ENCODE data around the gene CHEK1.
"Not testable (repeated sequence)": the region's sequence is repeated elsewhere in the genome, so short reads cannot be mapped to it uniquely, and the experiment has no call there.

CHEK1 gene
- total RNA-seq: 8.6 to 32.9 (median 20.0) reads per million in 17 experiments

DNA sequence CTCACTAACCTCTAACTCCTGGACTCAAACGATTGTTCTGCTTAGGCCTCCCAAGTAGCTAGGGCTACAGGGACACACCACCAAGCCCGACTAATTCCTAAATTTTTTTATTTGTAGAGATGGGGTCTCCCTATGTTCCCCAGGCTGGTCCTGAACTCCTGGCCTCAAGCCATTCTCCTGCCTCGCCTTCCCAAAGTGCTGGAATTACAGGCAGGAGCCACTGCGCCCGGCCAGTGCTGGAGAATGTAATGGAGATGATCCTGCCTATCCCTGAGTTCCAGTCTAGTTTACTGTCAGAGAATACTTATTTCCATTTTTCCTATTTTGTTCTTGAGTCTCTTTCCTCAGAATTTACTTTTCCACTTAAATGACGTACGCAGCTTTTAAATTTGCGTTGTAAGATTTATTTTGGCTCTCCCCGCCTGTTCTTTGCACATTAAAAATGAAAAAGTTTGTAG, at the start of gene CHEK1:
Gene CHEK1 (plus strand): TSS at position 408 of the 458 bp plus-strand sequence. CDS start 1,606 bp downstream, outside the sequence.
- DNase-seq: no peak

DNA sequence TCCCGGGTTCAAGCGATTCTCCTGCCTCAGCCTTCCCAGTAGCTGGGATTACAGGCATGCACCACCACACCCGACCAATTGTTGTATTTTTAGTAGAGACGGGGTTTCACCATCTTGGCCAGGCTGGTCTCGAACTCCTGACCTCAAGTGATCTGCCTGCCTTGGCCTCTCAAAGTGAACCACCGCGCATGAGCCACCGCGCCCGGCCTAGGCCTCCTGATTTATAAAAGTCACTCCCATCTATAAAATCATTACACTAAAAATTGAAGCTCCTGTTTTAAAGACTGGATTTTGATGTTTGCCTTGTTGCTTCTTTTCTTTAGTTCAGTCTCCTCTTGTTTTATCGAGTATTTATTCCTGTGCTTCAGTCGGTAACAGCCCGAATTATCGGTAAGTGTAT, 47.8 kb upstream of the CHEK1 start:
- DNase-seq: not testable (repeated sequence)

DNA sequence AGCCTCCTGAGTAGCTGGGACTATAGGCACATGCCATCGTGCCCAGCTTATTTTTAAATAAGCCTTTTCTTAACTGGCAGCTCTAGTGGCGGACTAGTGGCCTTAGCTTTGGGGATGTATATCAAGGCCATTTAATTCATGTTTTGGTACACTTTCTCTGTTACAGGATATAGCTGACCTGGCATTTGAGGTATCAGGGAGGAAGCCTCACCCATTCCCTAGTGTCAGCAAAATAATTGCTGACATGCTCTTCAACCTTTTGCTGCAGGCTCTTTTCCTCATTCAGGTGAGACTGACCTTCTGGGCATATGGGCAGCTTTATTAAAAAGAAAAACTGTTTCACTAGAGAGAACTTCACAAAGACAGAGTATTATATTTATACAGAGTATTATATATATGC, 46.2 kb upstream of the CHEK1 start:
- DNase-seq: no peak

DNA sequence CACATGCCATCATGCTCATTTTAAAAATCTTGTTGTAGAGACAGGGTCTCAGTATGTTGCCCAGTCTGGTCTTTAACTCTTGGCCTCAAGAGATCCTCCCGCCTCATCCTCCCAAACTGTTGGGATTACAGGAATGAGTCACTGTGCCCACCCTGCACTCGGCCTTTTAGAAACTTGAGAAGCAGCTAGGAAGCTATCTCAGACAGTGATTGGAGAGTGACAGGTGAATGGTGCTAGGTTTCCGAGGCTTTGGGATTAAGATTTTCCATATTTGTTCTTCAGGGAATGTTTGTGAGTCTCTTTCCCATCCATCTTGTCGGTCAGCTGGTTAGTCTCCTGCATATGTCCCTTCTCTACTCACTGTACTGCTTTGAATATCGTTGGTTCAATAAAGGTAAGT, 45.2 kb upstream of the CHEK1 start:
- DNase-seq: no peak

DNA sequence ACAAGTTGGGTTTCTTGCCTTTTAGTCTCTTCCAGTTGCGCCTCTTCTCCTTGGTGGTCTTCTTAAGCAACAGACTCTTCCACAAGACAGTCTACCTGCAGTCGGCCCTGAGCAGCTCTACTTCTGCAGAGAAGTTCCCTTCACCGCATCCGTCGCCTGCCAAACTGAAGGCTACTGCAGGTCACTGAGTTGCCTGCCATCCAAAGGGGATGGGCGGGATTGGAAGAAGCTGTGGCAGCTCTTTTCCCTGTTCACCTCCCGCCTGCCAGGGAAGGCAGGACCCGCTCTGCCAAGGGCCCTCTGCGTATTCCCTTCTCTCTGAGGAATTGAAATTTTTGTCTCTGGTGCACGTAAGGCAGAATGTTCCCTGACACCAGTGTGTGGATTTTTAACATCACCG, 41.5 kb upstream of the CHEK1 start:
- no peak for DNase-seq

DNA sequence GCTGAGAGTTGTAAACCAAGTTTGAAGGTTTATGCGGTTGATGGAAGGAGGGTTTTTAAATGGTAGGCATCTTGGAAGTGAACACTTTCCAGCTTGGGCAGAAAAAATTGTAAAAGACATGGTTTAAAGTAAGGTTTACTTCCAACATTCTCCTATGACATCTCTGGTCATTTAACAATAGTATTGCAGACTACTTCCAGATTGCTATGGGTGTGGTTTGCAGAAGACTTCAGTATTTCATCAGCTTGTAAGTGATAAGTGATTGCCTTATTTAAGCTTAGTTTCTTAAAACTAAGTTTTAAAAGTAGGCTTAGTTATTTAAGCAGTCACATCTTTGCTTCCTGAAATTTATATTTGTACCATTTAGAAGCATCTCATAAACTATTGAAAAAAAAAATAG, 39.5 kb upstream of the CHEK1 start:
- no peak for DNase-seq

DNA sequence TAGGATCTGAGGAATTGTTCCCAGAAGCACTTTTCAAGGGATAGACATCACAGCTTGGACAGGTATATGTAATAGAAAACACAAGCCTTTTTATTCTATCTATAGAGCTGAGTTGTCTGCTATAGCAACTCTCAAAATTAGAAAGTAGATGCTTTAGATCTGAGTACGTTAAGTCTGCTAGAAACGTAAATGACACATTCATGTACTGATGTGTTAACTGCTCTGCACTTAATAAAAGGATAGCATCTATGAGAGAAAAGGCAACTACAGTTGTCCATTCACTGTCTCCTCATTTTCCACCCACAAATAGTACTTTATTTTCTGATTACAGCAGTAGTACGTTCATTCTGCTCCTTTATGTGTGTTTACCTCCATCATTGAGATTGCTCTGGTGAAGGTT, 38.3 kb upstream of the CHEK1 start:
- no peak for DNase-seq

DNA sequence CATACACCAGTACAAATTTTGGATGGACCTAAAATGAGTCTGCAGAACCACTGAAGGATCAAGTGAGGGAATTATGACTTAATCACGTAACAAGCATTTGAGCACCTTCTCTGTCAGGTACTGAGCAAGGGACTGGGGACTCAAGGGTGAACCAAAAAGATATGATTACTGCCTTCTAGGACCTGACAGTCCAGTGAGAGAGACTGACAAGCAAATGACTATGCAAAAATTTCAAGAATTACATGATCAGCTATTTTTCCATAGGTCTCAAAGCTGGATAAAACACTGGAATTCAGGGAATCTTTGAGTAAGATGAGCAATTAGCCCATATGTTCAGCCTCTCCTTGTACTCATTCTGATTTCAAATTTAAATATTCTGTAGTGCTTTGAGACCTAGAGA, 37.5 kb upstream of the CHEK1 start:
- DNase-seq: no peak

DNA sequence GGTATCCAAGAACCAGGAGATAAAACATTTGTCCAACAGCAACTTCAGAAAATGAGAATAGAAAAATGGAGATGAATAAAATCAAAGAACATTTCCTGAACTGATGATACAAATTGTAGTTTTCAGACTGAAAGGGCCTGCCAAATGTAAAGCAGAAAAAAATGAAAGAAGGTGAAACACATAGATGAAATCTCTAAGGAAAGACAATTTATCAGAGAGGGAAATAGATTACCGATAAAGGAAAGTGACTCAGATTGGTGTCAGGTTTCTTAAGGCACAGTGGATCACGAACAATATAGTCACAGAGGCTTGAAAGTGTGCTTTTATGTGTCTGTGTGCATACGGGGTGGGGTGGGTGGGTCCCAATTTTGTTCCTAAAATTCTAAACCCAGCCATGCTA, 36.5 kb upstream of the CHEK1 start:
- DNase-seq: no peak

DNA sequence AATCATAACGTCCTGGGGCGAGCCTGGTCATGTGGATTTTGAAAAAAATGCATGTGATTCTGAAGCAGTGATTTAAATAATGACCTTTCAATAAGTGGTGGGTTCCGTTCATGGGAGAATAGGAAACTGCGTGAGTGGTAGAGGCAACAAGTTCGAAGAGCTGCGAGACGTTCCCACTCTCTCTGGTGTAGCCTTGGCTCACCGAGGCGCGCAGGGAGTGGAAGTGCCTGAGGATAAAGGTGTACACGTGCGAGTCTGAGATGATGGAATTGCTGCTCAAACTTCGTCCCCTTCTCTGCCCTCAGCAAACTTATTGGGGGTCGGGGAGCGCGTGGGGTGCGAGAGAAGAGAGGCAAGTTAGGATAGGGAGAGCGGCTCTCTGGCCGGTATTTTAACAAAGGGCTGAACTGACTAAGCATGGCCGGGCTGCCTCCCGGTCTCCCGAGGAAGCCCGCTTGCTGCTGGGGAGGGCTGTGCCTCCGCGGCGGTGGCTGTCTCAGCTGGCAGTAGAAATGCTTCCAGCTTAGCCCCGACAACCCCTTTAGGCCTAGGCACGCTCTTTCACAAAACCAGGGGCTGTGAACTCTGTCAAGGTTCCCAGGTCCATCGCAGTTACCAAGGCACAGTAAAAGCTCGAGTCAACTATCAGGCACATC, 33.2 kb upstream of the CHEK1 start:
- peak; percentile 64 to 86 (median 77) for DNase-seq

DNA sequence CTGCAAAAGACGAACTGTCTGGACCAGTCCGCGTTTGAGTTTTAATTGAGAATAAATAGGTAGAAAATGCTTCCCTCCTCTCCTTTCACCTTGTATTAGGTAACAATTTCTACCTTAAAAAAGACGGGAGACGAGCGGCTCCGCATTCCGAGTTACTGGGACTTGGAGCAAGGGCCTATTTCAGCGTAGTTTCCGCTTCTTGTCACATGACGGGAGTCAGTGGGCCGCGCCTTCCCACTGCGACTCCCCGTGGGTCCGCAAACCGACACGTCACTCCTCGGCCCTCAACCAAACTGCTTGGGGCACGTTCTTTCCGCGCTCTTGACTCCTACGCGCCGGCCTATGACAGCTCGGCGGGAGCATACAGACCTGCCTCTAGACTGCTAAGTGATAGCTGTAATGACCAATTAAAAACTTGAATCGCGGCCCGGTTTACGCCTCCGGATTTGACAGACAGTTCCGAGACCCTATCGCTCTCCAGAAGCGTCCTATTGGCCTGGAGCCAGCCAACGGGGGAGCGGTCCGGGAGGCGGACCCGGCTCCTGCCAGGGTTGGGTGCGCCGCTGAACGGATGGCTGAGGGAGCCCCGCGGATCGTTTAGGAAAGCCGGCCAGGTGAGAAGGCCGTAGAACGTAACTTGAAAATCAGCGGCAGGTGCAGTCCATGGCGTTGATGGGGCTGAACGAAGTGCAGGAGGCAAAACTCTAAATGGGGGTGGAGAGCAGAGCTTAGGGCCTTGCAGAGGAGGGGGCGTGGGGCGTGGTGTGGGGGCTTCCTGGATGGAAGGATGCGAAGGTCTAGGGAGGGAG, 32.5 kb upstream of the CHEK1 start, which contains the start of gene STT3A:
Gene STT3A (plus strand): TSS at position 548 of the 809 bp plus-strand sequence. CDS start 3,064 bp downstream, outside the sequence.
- DNase-seq: peak; percentile 99 to 100 (median 100)

DNA sequence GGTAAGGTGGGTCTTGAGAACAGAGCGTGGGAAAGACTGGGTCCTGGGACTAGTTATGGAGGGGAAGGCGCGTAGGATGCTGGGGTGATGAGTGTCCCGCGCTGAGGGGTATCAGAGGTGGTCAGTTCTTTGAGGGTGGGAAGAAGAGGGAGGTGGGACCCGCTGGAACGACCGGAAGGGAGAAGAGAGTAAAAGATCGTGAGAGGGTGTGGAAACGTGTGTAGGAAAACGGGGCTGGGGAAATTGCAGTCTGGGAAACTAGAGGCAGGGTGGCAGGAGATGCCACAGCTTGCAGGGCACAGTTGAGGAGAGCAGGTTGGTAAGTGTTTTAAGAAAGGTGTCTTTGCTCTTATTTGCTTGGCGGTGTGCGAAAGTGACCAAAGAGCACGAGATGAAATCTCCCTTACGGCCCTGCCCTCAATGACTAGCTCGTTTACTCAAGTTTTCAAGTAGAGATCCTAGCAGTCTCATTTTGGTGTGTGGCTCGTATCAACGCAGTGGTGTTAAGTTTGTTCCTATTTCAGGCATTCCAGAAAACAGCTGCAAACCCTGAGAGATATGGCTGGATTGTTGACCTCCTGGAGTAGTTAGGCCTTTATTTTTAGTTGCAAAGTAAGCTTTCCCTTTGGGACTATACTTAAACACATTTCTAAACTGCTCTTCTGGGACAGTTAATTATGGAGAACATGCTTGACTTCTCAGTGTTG, 31.7 kb upstream of the CHEK1 start:
- peak; percentile 30 to 46 (median 35) for DNase-seq

DNA sequence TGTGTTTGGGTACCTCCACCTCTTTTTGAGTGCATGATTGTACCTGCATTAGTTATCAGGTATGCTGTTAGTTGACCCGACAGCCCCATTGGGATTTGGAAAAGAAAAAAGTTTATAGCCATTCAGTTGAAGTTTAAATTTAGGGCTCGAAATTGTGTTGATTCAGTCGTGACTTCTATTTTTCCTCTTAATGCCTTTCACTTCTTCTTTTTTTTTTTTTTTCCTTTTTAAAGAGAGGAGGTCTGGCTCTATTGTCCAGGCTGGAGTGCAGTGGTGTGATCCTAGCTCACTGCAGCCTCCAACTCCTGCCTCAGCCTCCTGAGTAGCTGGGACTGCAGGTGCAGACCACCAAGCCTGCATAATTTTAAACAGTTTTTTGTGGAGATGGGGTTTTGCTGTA, 30.0 kb upstream of the CHEK1 start:
- peak in 2 of 4 experiments; percentile 6 to 31 for DNase-seq

DNA sequence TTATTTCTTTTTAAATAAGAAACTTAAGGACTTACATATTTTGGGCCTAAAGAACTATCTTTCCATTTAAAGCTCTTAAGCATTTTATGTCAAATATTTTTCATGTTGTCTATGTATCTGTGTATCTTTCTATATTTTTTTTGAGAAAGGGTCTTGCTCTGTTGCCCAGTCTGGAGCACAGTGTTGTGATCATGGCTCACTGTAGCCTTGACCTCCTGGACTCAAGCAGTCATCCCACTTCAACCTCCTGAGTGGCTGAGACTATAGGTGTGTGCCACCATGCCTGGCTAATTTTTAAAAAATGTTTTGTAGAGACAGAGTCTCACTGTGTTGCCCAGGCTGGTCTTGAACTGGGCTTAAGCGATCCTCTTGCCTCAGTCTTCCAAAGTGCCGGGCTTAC, 24.3 kb upstream of the CHEK1 start:
- DNase-seq: no peak

DNA sequence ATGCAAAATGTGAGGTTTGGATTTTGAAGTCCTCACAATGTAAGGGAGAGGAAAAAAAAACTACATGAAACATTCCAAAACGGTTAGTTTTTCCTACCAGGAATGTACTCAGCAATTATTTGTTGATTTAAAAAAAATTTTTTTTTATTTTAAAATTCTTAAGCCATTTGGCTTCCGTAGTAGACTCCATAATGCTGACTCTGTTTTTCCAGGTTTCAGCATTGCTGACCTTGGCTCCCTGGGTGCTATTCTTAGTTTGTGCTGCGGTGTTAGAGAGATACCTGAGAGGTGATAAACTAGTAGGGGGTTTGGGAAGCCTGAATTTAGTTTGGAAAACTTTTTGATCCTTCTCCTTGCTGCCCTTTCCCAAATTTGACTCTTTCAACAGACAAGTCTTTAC, 21.8 kb upstream of the CHEK1 start:
- no peak for DNase-seq

DNA sequence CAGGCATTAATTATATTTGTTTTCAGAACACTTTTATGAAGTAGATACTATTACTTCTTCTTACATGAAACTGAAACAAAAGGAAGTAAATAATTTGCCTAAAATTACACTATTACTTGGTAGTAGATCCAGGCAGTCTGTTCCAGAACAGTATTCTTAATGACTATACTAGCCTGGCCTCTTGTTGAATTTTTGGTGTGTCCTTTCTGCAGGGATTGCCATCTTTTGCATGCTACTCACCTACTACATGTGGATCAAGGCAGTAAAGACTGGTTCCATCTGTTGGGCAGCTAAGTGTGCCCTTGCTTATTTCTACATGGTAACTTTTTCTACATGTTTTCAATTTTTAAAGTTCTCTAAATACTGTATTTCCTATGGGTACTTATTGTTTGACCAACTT, 19.5 kb upstream of the CHEK1 start:
- no peak for DNase-seq

DNA sequence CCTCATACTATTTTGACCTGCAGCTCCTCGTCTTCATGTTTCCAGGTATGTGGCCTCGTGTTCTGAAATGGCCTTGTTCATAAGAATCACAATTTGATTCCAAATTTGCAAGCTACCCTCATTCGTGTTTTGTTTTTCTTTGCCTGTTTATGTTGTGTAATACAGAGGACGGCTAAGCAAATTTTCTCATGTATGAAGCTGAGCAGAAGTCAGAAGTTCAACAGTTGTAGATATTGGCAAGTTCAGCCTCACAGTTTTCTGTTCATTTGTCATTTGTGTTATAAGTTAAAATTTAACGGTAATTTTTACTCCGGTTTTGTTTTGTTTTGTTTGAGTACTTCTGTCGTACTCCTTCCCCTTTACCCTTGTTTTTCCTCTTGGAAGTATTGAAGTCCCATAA, 15.4 kb upstream of the CHEK1 start:
- no peak for DNase-seq

DNA sequence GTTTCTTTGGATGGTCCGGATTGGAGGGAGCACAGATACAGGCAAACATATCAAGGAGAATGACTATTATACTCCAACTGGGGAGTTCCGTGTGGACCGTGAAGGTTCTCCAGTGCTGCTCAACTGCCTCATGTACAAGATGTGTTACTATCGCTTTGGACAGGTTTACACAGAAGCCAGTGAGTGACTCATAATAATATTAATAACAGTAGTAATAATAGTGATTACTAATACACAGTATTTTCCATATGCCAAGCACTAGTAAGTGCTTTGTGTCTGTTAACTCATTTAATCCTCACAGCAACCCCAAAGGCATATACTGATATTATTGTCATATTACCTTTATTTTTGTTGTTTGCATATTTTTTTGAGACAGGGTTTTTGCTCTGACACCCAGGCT, 6.6 kb upstream of the CHEK1 start:
- DNase-seq: no peak

DNA sequence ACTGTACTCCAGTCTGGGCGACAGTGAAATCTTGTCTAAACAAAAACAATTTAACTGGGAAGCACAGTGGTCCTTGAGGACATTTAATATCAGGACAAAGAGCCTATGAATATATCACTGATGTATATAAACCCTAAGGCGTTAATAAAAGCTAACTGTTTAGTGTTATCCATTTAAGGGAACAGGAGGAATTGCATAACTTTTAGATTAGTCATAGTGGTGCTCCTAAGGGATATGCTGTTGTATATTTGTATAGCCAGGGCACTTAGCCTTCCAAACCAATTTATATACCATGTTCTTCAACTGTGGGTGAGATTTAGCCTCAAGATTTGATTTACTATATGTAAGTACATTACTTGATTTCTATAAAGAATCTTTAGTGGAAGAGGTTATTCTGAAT, 3.0 kb upstream of the CHEK1 start:
- peak in 2 of 4 experiments; percentile 3 to 10 for DNase-seq

DNA sequence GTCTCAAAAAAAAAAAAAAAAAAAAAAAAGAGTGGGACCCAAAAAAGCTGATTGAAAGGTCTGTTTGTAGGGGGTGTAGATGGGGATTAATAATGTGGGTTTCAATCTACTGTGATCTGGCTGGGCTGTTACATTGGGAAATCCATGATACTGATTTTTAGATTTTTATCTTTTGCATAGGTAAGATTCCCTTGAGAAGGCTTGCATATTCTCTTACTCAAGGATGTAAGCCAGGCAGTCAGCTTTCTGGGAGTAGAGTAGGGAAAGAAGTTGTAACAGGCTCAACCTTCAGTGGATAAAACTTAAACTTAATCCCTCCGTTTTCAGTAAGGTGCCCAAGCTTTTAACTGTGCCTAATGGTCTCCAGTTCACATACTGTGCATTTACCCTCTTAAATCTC, 1.9 kb upstream of the CHEK1 start:
- no peak for DNase-seq

DNA sequence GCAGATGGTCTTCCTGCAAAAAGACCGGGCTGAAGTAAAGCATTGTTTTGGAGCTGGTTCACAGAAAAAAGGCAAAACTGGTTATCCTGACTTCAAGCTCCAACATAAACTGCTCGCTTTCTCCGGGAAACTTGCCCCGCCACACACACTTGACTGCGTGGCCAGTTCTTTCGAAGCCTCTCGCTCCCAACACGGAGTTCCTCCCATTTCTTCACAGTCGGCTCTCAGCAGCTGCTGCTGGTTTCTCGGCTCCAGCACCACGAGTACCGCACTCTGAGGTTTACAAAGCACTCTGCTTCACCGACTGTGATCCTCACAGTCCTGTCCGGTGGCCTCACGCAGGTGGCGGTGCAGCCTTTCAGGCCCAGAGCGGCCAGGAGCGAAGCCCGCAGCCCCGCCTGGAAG, 264 bp downstream of the CHEK1 start:
- no peak for DNase-seq

DNA sequence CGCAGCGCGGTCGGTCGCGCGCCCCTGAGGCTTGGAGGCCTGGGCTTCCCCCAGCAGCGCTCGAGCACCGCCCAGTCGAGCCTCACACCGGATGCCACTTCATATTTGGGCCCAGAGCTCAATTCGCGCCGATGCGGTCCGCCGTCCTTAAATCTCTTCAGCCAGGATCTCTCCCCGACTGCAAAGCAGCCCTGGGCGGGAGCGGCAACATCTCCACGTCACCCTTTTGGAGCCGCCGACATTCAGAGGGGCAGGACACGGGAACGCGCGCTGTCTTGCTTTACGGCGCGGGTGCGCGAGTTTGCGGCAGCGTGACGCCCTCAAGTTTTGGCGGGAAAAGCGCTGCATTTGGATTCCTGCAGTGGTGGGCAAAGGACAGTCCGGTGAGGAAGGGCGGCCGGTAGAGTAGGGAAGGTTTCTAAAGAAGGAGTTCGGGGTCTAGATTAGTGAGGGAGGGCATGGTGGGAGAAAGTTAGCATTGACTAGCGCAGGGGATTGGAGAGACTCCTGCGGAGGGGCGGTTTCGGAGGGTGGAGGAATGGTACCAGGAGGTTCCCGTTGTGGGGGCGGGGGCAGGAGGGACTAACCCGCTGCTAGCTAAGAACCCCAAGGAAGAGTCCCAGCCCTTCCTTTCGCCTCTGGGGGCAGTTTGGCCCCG, 796 bp downstream of the CHEK1 start:
- DNase-seq: peak; percentile 91 to 96 (median 93)

Data from suppressor macrophage (primary cell).